ENCODE measurements around the gene PRKCA. TPM values are rescaled to one million over a fixed set of nuclear protein-coding genes. Genes with fewer than 3 reads are reported as not detected.

Gene PRKCA
- total RNA-seq, 1 donor from 2014 or later, result 80.1 TPM

DNA sequence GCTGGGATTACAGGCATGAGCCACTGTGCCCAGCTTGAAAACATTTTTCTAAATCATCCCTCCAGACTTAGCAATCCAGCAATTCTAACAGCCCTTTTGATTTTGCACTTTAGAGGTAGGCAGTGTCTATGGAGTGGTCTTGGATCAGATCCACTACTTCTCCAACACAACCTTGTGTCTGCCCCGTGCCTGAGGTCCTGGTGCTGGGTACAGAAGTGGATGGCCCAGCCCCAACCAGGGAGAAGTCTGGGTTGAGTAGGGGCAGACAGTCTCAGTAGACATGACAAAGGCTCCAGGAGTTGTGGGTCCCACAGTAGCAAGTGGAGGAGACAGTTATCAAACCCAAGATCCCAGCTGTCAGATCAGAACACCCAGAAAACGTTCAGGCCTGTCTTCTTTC is 460.6 kb downstream of the PRKCA start:
- no peak for DNase-seq (ENCODE audit: extremely low spot score, unreplicated experiment)
- no peak for TF ChIP-seq CTCF (IDR thresholded peaks at IDR 0.05)
- Mint-ChIP-seq H3K27me3 (ENCODE audit: unreplicated experiment) (no peaks in the 10 kb centered on the region), H3K4me1 (ENCODE audit: unreplicated experiment) (no peaks in the 10 kb centered on the region), H3K4me3 (ENCODE audit: unreplicated experiment) (no peak overlapping the region), H3K36me3 (ENCODE audit: unreplicated experiment) (peaks cover 13% of the 10 kb centered on the region), H3K27ac (ENCODE audit: unreplicated experiment) (no peak overlapping the region), H3K9me3 (ENCODE audit: unreplicated experiment) (no peaks in the 10 kb centered on the region)

DNA sequence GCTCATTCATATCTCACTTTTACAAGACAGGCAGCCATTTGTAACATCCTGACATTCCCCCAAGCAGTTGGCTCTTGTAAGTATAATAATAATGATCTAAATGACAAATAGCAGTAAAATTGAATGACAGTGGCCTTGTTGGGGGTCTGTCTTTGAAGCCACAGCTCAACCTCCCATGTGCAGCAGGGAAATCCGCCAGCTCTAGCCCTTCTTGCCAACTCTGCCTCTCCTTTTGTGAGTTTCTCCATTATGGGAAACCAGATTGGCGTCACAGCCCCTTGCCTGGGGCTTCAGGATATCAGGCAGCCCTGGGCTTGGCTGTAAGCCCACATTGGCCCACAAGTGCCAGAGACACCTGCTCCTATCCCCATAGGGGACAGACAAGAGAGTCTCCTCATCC is 462.1 kb downstream of the PRKCA start:
- H3K27ac Mint-ChIP-seq (ENCODE audit: unreplicated experiment), result no peak overlapping the region
- no peak for TF ChIP-seq CTCF (IDR thresholded peaks at IDR 0.05)
- DNase-seq (ENCODE audit: extremely low spot score, unreplicated experiment), result no peak
- H3K36me3 Mint-ChIP-seq (ENCODE audit: unreplicated experiment), result peaks cover 16% of the 10 kb centered on the region
- H3K4me3 Mint-ChIP-seq (ENCODE audit: unreplicated experiment), result no peak overlapping the region
- no peaks in the 10 kb centered on the region for H3K27me3 Mint-ChIP-seq (ENCODE audit: unreplicated experiment)
- no peaks in the 10 kb centered on the region for H3K9me3 Mint-ChIP-seq (ENCODE audit: unreplicated experiment)
- H3K4me1 Mint-ChIP-seq (ENCODE audit: unreplicated experiment), result no peaks in the 10 kb centered on the region

GRCh38 chr17:66767154-66767933 is 464.9 kb downstream of the PRKCA start:
- H3K27me3 Mint-ChIP-seq (ENCODE audit: unreplicated experiment), result no peaks in the 10 kb centered on the region
- no peak overlapping the region for H3K27ac Mint-ChIP-seq (ENCODE audit: unreplicated experiment)
- H3K4me3 Mint-ChIP-seq (ENCODE audit: unreplicated experiment), result no peak overlapping the region
- no peak for DNase-seq (ENCODE audit: extremely low spot score, unreplicated experiment)
- H3K9me3 Mint-ChIP-seq (ENCODE audit: unreplicated experiment), result no peaks in the 10 kb centered on the region
- peaks cover 16% of the 10 kb centered on the region for H3K36me3 Mint-ChIP-seq (ENCODE audit: unreplicated experiment)
- H3K4me1 Mint-ChIP-seq (ENCODE audit: unreplicated experiment), result no peaks in the 10 kb centered on the region
- no peak for TF ChIP-seq CTCF (IDR thresholded peaks at IDR 0.05)

GRCh38 chr17:66769911-66770310 is 467.5 kb downstream of the PRKCA start:
- Mint-ChIP-seq H3K4me3 (ENCODE audit: unreplicated experiment) (no peak overlapping the region), H3K27ac (ENCODE audit: unreplicated experiment) (no peak overlapping the region), H3K4me1 (ENCODE audit: unreplicated experiment) (no peaks in the 10 kb centered on the region), H3K27me3 (ENCODE audit: unreplicated experiment) (no peaks in the 10 kb centered on the region), H3K9me3 (ENCODE audit: unreplicated experiment) (no peaks in the 10 kb centered on the region), H3K36me3 (ENCODE audit: unreplicated experiment) (peaks cover 17% of the 10 kb centered on the region)
- no peak for TF ChIP-seq CTCF (IDR thresholded peaks at IDR 0.05)
- no peak for DNase-seq (ENCODE audit: extremely low spot score, unreplicated experiment)

GRCh38 chr17:66772148-66772812 is 469.9 kb downstream of the PRKCA start:
- DNase-seq (ENCODE audit: extremely low spot score, unreplicated experiment), result no peak
- Mint-ChIP-seq H3K27me3 (ENCODE audit: unreplicated experiment) (no peaks in the 10 kb centered on the region), H3K27ac (ENCODE audit: unreplicated experiment) (no peak overlapping the region), H3K4me1 (ENCODE audit: unreplicated experiment) (peaks cover 4% of the 10 kb centered on the region), H3K4me3 (ENCODE audit: unreplicated experiment) (no peak overlapping the region), H3K9me3 (ENCODE audit: unreplicated experiment) (no peaks in the 10 kb centered on the region), H3K36me3 (ENCODE audit: unreplicated experiment) (peaks cover 25% of the 10 kb centered on the region)
- no peak for TF ChIP-seq CTCF (IDR thresholded peaks at IDR 0.05)

Measured in osteocyte (in vitro differentiated cells).